Trophoblast cell (in vitro differentiated cells and primary cell): ENCODE results near the gene CCL26.

Experiments used
- DNase-seq, 2 donors: peaks; one replicate each; pipeline ENCODE4 v3.0.0-alpha.2; 2016
- H2AFZ ChIP-seq: 2 replicates; pipeline ENCODE4 v1.6.1; 2013; ENCODE audit warnings: low read length, moderate library complexity, mild to moderate bottlenecking; ENCODE audit not compliant: insufficient read depth, poor library complexity
- H2AK5ac ChIP-seq: 2 replicates; pipeline ENCODE4 v1.6.1; 2013; ENCODE audit warnings: mild to moderate bottlenecking, low read length
- H2BK120ac ChIP-seq: 2 replicates; pipeline ENCODE4 v1.6.1; 2013; ENCODE audit warnings: low read length, mild to moderate bottlenecking, moderate library complexity; ENCODE audit not compliant: insufficient read depth, poor library complexity
- H2BK12ac ChIP-seq: 2 replicates; pipeline ENCODE4 v1.6.1; 2013; ENCODE audit warnings: mild to moderate bottlenecking, low read length, moderate library complexity
- H2BK5ac ChIP-seq: 2 replicates; pipeline ENCODE4 v1.6.1; 2013; ENCODE audit warnings: low read length, low read depth, moderate library complexity, mild to moderate bottlenecking; ENCODE audit not compliant: poor library complexity
- H3K14ac ChIP-seq: 2 replicates; pipeline ENCODE4 v1.6.1; 2013; ENCODE audit warnings: mild to moderate bottlenecking, low read length
- H3K18ac ChIP-seq: 2 replicates; pipeline ENCODE4 v1.6.1; 2013; ENCODE audit warnings: mild to moderate bottlenecking, low read length
- H3K23ac ChIP-seq: 2 replicates; pipeline ENCODE4 v1.6.1; 2013; ENCODE audit warnings: low read length
- H3K27ac ChIP-seq: 2 replicates; pipeline ENCODE4 v1.5.1; 2013; ENCODE audit warnings: low read depth, mild to moderate bottlenecking, inconsistent platforms, low read length, moderate library complexity
- H3K27me3 ChIP-seq: 2 replicates; pipeline ENCODE4 v1.6.1; 2013; ENCODE audit warnings: inconsistent platforms, mild to moderate bottlenecking, low read length, moderate library complexity; ENCODE audit not compliant: insufficient read depth
- H3K36me3 ChIP-seq, 2 experiments: 1 replicate in 1 of 2; 2 replicates in 1 of 2; pipeline ENCODE4 v1.6.1; 2013; ENCODE audit warnings: low read length in 2 of 2, mild to moderate bottlenecking in 2 of 2, moderate library complexity in 1 of 2; ENCODE audit not compliant: insufficient read depth in 2 of 2, control insufficient read depth in 1 of 2
- H3K4ac ChIP-seq: 2 replicates; pipeline ENCODE4 v1.6.1; 2013; ENCODE audit warnings: low read depth, mild to moderate bottlenecking, low read length, moderate library complexity
- H3K4me1 ChIP-seq, 2 experiments: 1 replicate in 1 of 2; 2 replicates in 1 of 2; pipeline ENCODE4 v1.6.1; 2013; ENCODE audit warnings: low read length in 2 of 2, mild to moderate bottlenecking in 2 of 2, moderate library complexity in 1 of 2; ENCODE audit not compliant: insufficient read depth in 2 of 2, control insufficient read depth in 1 of 2
- H3K4me2 ChIP-seq: 2 replicates; pipeline ENCODE4 v1.6.1; 2013; ENCODE audit warnings: inconsistent platforms, mild to moderate bottlenecking, low read length, moderate library complexity
- H3K4me3 ChIP-seq: 2 replicates; pipeline ENCODE4 v1.5.1; 2013; ENCODE audit warnings: mild to moderate bottlenecking, low read depth, low read length, inconsistent platforms
- H3K79me1 ChIP-seq: one replicate; pipeline ENCODE4 v1.6.1; 2013; ENCODE audit warnings: low read length
- H3K79me2 ChIP-seq: 2 replicates; pipeline ENCODE4 v1.6.1; 2013; ENCODE audit warnings: low read length, mild to moderate bottlenecking; ENCODE audit not compliant: control insufficient read depth, insufficient read depth, poor library complexity
- H3K9ac ChIP-seq: 2 replicates; pipeline ENCODE4 v1.6.1; 2013; ENCODE audit warnings: mild to moderate bottlenecking, low read length
- H3K9me3 ChIP-seq: 2 replicates; pipeline ENCODE4 v1.6.1; 2013; ENCODE audit warnings: low read depth, mild to moderate bottlenecking, control low read depth, inconsistent platforms, low read length; ENCODE audit not compliant: insufficient read depth
- H4K12ac ChIP-seq: 2 replicates; pipeline ENCODE4 v1.6.1; 2013; ENCODE audit warnings: low read depth, mild to moderate bottlenecking, low read length, moderate library complexity
- H4K8ac ChIP-seq: 2 replicates; pipeline ENCODE4 v1.6.1; 2013; ENCODE audit warnings: low read depth, mild to moderate bottlenecking, low read length, moderate library complexity
- H4K91ac ChIP-seq: one replicate; pipeline ENCODE4 v1.6.1; 2013; ENCODE audit warnings: low read depth, mild to moderate bottlenecking, low read length, moderate library complexity
- WGBS: extraction: QIAGEN DNeasy Blood & Tissue Kit; methylation state at CpG from one replicate; pipeline ENCODE4 v1.1.7; 2013; ENCODE audit warnings: missing lambda C conversion rate; ENCODE audit not compliant: insufficient read length, insufficient coverage; ENCODE audit errors: extremely low coverage; 5-methylcytosine and 5-hydroxymethylcytosine counted together

The CCL26 gene

GRCh38 chr7:75756206-75756990, 15.6 kb downstream of the CCL26 start:
- H3K27me3 ChIP-seq, result no peaks in the 10 kb centered on the region
- no peak overlapping the region for H3K14ac ChIP-seq
- H3K9me3 ChIP-seq, result no peaks in the 10 kb centered on the region
- H2BK120ac ChIP-seq, result no peak overlapping the region
- DNase-seq, result no peak
- WGBS, result no CpG with 5 or more reads among the region's 10 CpGs
- no peak overlapping the region for H3K9ac ChIP-seq
- no peaks in the 10 kb centered on the region for H3K36me3 ChIP-seq
- H2BK12ac ChIP-seq, result no peak overlapping the region
- H4K91ac ChIP-seq, result no peak overlapping the region
- no peak overlapping the region for H3K23ac ChIP-seq
- H3K79me1 ChIP-seq, result no peaks in the 10 kb centered on the region
- no peak overlapping the region for H3K4ac ChIP-seq
- H3K18ac ChIP-seq, result no peak overlapping the region
- no peak overlapping the region for H4K8ac ChIP-seq
- no peaks in the 10 kb centered on the region for H3K79me2 ChIP-seq
- no peak overlapping the region for H4K12ac ChIP-seq
- H3K4me1 ChIP-seq, result no peaks in the 10 kb centered on the region
- H2AFZ ChIP-seq, result no peak overlapping the region
- no peak overlapping the region for H3K4me3 ChIP-seq
- H3K4me2 ChIP-seq, result no peak overlapping the region
- no peak overlapping the region for H2BK5ac ChIP-seq
- H2AK5ac ChIP-seq, result no peak overlapping the region
- H3K27ac ChIP-seq, result no peak overlapping the region

DNA sequence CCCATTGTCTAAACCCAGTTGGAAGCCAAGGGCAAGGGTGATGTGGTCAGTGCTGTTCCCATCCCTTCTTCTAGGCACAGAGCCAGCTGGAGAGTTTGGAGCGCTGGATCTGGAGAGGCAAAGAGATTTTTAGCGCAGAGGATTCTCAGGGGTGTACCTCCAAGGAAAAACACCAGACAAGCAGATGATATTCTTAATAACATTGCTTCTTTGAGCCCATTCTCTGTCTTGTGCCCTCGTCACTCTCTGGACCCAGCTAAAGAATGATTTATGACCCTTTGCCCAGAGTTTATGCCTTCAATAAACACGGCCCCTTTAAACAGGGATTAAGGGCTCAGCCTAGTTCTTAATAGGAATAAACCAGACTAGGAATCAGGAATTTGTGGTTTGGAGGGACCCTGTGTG, 28.6 kb downstream of the CCL26 start:
- Histone ChIP-seq H3K4me3 (no peak overlapping the region), H3K4me2 (no peak overlapping the region), H3K18ac (no peak overlapping the region), H3K27me3 (no peaks in the 10 kb centered on the region), H2AFZ (no peak overlapping the region), H3K14ac (no peak overlapping the region), H2BK12ac (no peak overlapping the region), H3K9ac (no peak overlapping the region), H3K36me3 (no peaks in the 10 kb centered on the region), H2BK5ac (no peak overlapping the region), H3K4ac (no peak overlapping the region), H3K27ac (no peak overlapping the region), H4K8ac (no peak overlapping the region), H4K12ac (no peak overlapping the region), H2BK120ac (no peak overlapping the region), H4K91ac (no peak overlapping the region), H3K79me1 (no peaks in the 10 kb centered on the region), H3K79me2 (no peaks in the 10 kb centered on the region), H3K4me1 (no peaks in the 10 kb centered on the region), H3K9me3 (no peaks in the 10 kb centered on the region), H3K23ac (no peak overlapping the region), H2AK5ac (no peak overlapping the region)
- DNase-seq, result no peak
- WGBS, result no CpG with 5 or more reads among the region's 4 CpGs

DNA sequence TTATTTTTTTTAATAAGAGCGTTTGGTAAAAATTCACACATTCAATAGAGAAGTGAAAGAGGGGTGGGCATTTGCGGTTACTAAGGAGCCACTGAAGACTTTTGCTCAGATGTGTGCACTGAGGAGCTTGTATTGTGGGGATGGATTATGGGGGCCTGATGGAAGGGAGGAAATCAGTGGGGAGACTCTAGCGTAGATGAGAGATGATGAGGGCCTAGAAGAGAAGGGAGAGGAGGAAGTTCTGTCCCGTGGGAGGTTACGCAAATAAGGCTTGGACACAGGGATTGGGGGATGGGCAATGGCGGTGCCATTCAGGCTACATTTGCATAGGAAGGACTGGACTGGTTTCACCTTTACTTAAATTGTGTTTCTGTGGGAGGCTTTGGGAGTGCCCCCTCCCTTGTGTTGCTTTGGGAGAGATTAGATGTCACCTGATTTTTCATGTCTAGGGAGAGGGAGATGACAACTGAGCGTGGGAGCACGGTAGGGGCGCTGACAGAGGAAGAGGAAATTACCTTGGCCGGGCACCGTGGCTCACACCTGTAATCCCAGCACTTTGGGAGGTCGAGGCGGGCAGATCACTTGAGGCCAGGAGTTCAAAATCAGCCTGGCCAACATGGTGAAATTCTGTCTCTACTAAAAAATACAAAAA, 31.0 kb downstream of the CCL26 start:
- Histone ChIP-seq H2BK5ac (no peak overlapping the region), H4K91ac (no peak overlapping the region), H3K27me3 (no peaks in the 10 kb centered on the region), H3K36me3 (no peaks in the 10 kb centered on the region), H2AK5ac (no peak overlapping the region), H3K9ac (peak overlapping the region; percentile 55), H2BK12ac (no peak overlapping the region), H4K12ac (no peak overlapping the region), H3K4me1 (peaks cover 5 to 6% of the 10 kb centered on the region in 2 experiments), H3K79me2 (no peaks in the 10 kb centered on the region), H3K27ac (no peak overlapping the region), H3K23ac (no peak overlapping the region), H3K18ac (no peak overlapping the region), H3K14ac (no peak overlapping the region), H2AFZ (no peak overlapping the region), H3K9me3 (no peaks in the 10 kb centered on the region), H3K4ac (no peak overlapping the region), H4K8ac (no peak overlapping the region), H2BK120ac (no peak overlapping the region), H3K4me3 (no peak overlapping the region), H3K79me1 (no peaks in the 10 kb centered on the region), H3K4me2 (no peak overlapping the region)
- WGBS, result no CpG with 5 or more reads among the region's 13 CpGs
- DNase-seq, result no peak

DNA sequence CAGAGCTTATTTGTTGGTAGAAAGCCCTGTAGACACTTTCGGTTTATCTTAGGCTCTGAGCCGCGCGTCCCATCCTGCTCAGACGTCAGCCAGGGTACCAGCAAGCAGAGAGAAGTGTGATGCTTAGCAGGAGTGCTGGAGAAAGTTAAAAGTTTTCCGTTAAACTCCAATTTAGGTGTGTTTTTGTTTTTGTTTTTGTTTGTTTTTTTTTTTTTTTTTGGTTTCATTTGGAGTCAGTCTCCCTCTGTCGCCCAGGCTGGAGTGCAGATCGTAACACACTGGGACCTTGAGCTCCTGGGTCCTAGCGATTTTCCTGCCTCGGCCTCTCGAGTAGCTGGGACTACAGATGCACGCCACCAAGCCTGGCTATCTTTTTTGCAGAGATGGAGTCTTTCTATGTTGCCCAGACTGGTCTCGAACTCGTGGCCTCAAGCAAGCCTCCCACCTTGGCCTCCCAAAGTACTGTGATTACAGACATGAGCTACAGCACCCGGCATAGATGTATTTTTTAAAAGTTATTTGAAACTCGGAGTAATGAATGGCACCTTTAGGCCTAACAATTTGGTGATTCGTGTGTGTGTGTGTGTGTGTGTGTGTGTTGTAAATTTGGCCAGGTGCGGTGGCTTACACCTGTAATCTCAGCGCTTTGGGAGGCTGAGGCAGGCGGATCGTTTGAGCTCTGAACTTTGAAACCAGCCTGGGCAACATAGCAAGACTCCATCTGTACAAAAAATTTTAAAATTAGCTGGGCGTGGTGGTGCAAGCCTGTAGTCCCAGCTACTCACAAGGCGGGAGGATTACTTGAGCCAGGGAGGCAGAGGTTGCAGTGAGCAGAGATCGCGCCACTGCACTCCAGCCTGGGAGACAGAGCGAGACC, 32.0 kb downstream of the CCL26 start:
- Histone ChIP-seq H2BK5ac (no peak overlapping the region), H3K9me3 (no peaks in the 10 kb centered on the region), H3K4me1 (peaks cover 5 to 6% of the 10 kb centered on the region in 2 experiments), H3K79me2 (no peaks in the 10 kb centered on the region), H2BK120ac (no peak overlapping the region), H3K14ac (no peak overlapping the region), H4K8ac (peak overlapping the region; percentile 42), H2AFZ (peak overlapping the region; percentile 76), H2BK12ac (no peak overlapping the region), H3K27me3 (no peaks in the 10 kb centered on the region), H3K4ac (no peak overlapping the region), H3K18ac (no peak overlapping the region), H4K12ac (no peak overlapping the region), H3K4me3 (peak overlapping the region; percentile 79), H2AK5ac (no peak overlapping the region), H3K79me1 (no peaks in the 10 kb centered on the region), H3K27ac (no peak overlapping the region), H3K36me3 (no peaks in the 10 kb centered on the region), H3K9ac (no peak overlapping the region), H3K4me2 (peak overlapping the region; percentile 83), H3K23ac (no peak overlapping the region), H4K91ac (no peak overlapping the region)
- DNase-seq, result peak in 1 of 2 donors; percentile 72
- no CpG with 5 or more reads among the region's 26 CpGs for WGBS
